K562 (cell line): ENCODE measurements around the gene PNPO. TPM values are rescaled to one million over a fixed set of nuclear protein-coding genes. Genes with fewer than 3 reads are reported as not detected.

Experiments
- ARID4B ChIP-seq: sonication (generic); formaldehyde crosslinking; IDR thresholded peaks from 2 replicates; pipeline ENCODE4 v1.8.0; 2022; ENCODE audit warnings: mild to moderate bottlenecking, missing genetic modification reagents
- ATF2 ChIP-seq: sonication (generic); formaldehyde crosslinking; IDR thresholded peaks from 2 replicates; pipeline ENCODE4 v1.8.1; 2022; ENCODE audit warnings: missing genetic modification reagents
- CC2D1A ChIP-seq: fragments of 450-650 bp; IDR thresholded peaks from 2 replicates; pipeline ENCODE4 v1.6.1; 2017; ENCODE audit warnings: mild to moderate bottlenecking
- ELK3 ChIP-seq: fragments of 450-650 bp; formaldehyde crosslinking; IDR thresholded peaks from 2 replicates; pipeline ENCODE4 v1.4.0; 2020; ENCODE audit warnings: mild to moderate bottlenecking
- GTF2B ChIP-seq: IDR thresholded peaks from 2 replicates; pipeline ENCODE4 v1.6.1; 2011; ENCODE audit not compliant: insufficient read length; ENCODE audit errors: extremely low read depth
- HNRNPL ChIP-seq: fragments of 200-400 bp; formaldehyde crosslinking; IDR thresholded peaks from 2 replicates; pipeline ENCODE4 v1.6.1; 2017; ENCODE audit warnings: low read depth, mild to moderate bottlenecking, low read length
- RREB1 ChIP-seq: fragments of 250-450 bp; sonication (Bioruptor Pico); IDR thresholded peaks from 2 replicates; pipeline ENCODE4 v1.4.0; 2020
- SMAD3 ChIP-seq: fragments of 450-650 bp; formaldehyde crosslinking; conservative IDR thresholded peaks from 2 replicates; pipeline ENCODE4 v1.4.0; 2020; ENCODE audit warnings: mild to moderate bottlenecking
- SMARCC2 ChIP-seq: fragments of 450-650 bp; IDR thresholded peaks from 2 replicates; pipeline ENCODE4 v1.6.1; 2017; ENCODE audit warnings: antibody characterized with exemption, moderate library complexity, mild to moderate bottlenecking, low read depth
- TEAD1 ChIP-seq, 2 experiments: fragments of 450-650 bp in 1 of 2; sonication (generic) in 1 of 2; formaldehyde crosslinking; IDR thresholded peaks; 2 replicates each; pipeline versions ENCODE4 v1.4.0 to v1.8.0; 2020 to 2022; ENCODE audit warnings: mild to moderate bottlenecking in 2 of 2, missing genetic modification reagents in 1 of 2
- TOE1 ChIP-seq, 2 experiments: fragments of 450-650 bp in 1 of 2; sonication (generic) in 1 of 2; formaldehyde crosslinking in 1 of 2; IDR thresholded peaks; 2 replicates each; pipeline versions ENCODE4 v1.7.1 to v1.8.0; 2016 to 2022; ENCODE audit warnings: borderline replicate concordance in 2 of 2, mild to moderate bottlenecking in 2 of 2, antibody characterized with exemption in 1 of 2, inconsistent platforms in 1 of 2, low read depth in 1 of 2, missing genetic modification reagents in 1 of 2, moderate library complexity in 1 of 2
- ZNF511 ChIP-seq: sonication (generic); formaldehyde crosslinking; IDR thresholded peaks from 2 replicates; pipeline ENCODE4 v1.8.0; 2022; ENCODE audit warnings: mild to moderate bottlenecking, missing genetic modification reagents
- polyA plus RNA-seq, 8 experiments: library from polyadenylated mRNA; depleted of rRNA in 4 of 8; stranded (reverse) in 5 of 8; unstranded in 3 of 8; fragments of >200 nt; fragmentation: Nextera tagmentation in 2 of 8; fragmentation: Illumina TruSeq in 1 of 8; extraction: Ambion mirVana in 2 of 8; extraction: Trizol in 1 of 8; gene quantifications; 2 replicates each; pipeline versions ENCODE4 v1.2.1 to v1.2.3, GENCODE V29; 2011 to 2014; ENCODE audit warnings: inconsistent platforms in 1 of 8, missing spikeins in 1 of 8
- total RNA-seq, 7 experiments: library from RNA; depleted of rRNA in 6 of 7; stranded (reverse); fragments of >200 nt in 6 of 7; fragmentation: Illumina TruSeq in 2 of 7; extraction: Trizol in 2 of 7; gene quantifications; 2 replicates each; pipeline versions ENCODE4 v1.2.1 to v1.2.3, GENCODE V29; 2011 to 2021; ENCODE audit warnings: low replicate concordance in 1 of 7

PNPO gene
- total and polyA plus RNA-seq, 9 of the 15 experiments (the other 6 are each of a cell fraction or from before 2014, with no cell fraction given): 16.6 to 39.0 (median 27.4) TPM

- TF ChIP-seq ZNF511 (CRISPR knock-in tag) (peak; percentile 53; the same call in 1 of the 2 replicates), TOE1 (IDR thresholded peaks at IDR 0.05; ENCODE audit: borderline replicate concordance) (0 out of 2 replicates have a peak, but pooled peaks have one; percentile 10), TOE1 (CRISPR knock-in tag; IDR thresholded peaks at IDR 0.05; ENCODE audit: borderline replicate concordance, low read depth) (no peak), HNRNPL (no peak), SMARCC2 (no peak), GTF2B (peak; percentile 18), RREB1 (CRISPR knock-in tag) (0 out of 2 replicates have a peak, but pooled peaks have one; percentile 70), ATF2 (CRISPR knock-in tag) (no peak), ARID4B (CRISPR knock-in tag) (peak; percentile 27; the same call in 1 of the 2 replicates), TEAD1 (CRISPR knock-in tag; IDR thresholded peaks at IDR 0.05) (peak in 1 of 2 experiments; percentile 68; a peak in 2 of 4 replicates), CC2D1A (no peak), SMAD3 (CRISPR knock-in tag) (no peak), ELK3 (CRISPR knock-in tag) (no peak)
Observed at GRCh38 chr17:47895347-47895855, 46.0 kb upstream of the PNPO start (continued).
